Left lung (tissue), 10 donors: Measurements from ENCODE around the gene FAM153A. TPM values are rescaled to one million over a fixed set of nuclear protein-coding genes. Genes with fewer than 3 reads are reported as not detected.
A peak's percentile ranks its signal among the peaks of the same experiment; 100 is the strongest.
"Not testable (repeated sequence)": the region's sequence is repeated elsewhere in the genome, so short reads cannot be mapped to it uniquely, and the experiment has no call there.

Experiments used
- ATAC-seq: fragments of 200-7000 bp; cut with Tn5 transposase; one replicate; pipeline ENCODE4 v1.9.1; 2020; ENCODE audit warnings: moderate library complexity
- DNase-seq, 4 donors: peaks; one replicate each; pipeline ENCODE4 v3.0.0-alpha.2; 2013 to 2020
- H3K27ac ChIP-seq, 2 donors: fragments of 200-600 bp; sonication (generic) in 1 of 2; one replicate each; pipeline versions ENCODE4 v1.5.0 to v1.8.0; 2020 to 2021
- H3K27me3 ChIP-seq, 2 donors: fragments of 200-600 bp; sonication (generic) in 1 of 2; one replicate each; pipeline versions ENCODE4 v1.5.0 to v1.8.0; 2020 to 2021
- H3K36me3 ChIP-seq, 2 donors: fragments of 200-600 bp; sonication (generic) in 1 of 2; one replicate each; pipeline versions ENCODE4 v1.5.0 to v1.8.0; 2020 to 2021
- H3K4me1 ChIP-seq, 2 donors: fragments of 200-600 bp; one replicate each; pipeline ENCODE4 v1.8.0; 2021
- H3K4me3 ChIP-seq, 2 donors: fragments of 200-600 bp; sonication (generic) in 1 of 2; one replicate each; pipeline versions ENCODE4 v1.5.0 to v1.8.0; 2020 to 2021; ENCODE audit warnings: mild to moderate bottlenecking in 1 of 2
- H3K9me3 ChIP-seq, 2 donors: fragments of 200-600 bp; sonication (generic) in 1 of 2; one replicate each; pipeline versions ENCODE4 v1.5.0 to v1.8.0; 2020 to 2021
- intact Hi-C, 2 donors: fragments of 100-400 bp; cut with DNase I; formaldehyde crosslinking; loops; one replicate each; pipeline versions ENCODE4 v1.11.2 to v1.14.2; 2022
- polyA plus RNA-seq, 6 donors: library from polyadenylated mRNA; unstranded; fragments of 120-200 nt; gene quantifications; one replicate each; pipeline ENCODE4 v1.2.1, GENCODE V29; 2013; ENCODE audit not compliant: insufficient read length in 6 of 6
- total RNA-seq, 2 donors: library from RNA; stranded (reverse); fragmentation: NEBNext Ultra II Directional; extraction: Animal tissue kit (Norgen Biotek cat#: 25700); gene quantifications; one replicate each; pipeline ENCODE4 v1.2.1, GENCODE V29; 2021
- donor health status: DM: no; HTN: yes; CAD: no.
- donor health status: DM: no; HTN: no; CAD: no.

The FAM153A gene
- total and polyA plus RNA-seq, 8 donors: 0.25 to 3.7 (median 0.35) TPM; not detected in 1

GRCh38 chr5:177798237-177798840 is 15.6 kb upstream of the FAM153A start:
- intact Hi-C loops, H3K9me3 ChIP-seq, H3K36me3 ChIP-seq, ATAC-seq, H3K27me3 ChIP-seq, H3K4me1 ChIP-seq, H3K27ac ChIP-seq, H3K4me3 ChIP-seq: not testable (repeated sequence)
- peak in 1 of 4 donors; percentile 73 for DNase-seq

- ATAC-seq: not testable (repeated sequence)
- DNase-seq: peak in 1 of 4 donors; percentile 58
Observed at GRCh38 chr5:177793272-177793671, 10.6 kb upstream of the FAM153A start.

GRCh38 chr5:177791649-177792048 is 8.9 kb upstream of the FAM153A start:
- H3K4me1 ChIP-seq, H3K27ac ChIP-seq, DNase-seq, H3K27me3 ChIP-seq, intact Hi-C loops, H3K36me3 ChIP-seq, H3K9me3 ChIP-seq, ATAC-seq, H3K4me3 ChIP-seq: not testable (repeated sequence)

More at GRCh38 chr5:177793272-177793671, 10.6 kb upstream of the FAM153A start:
- intact Hi-C loops, H3K4me3 ChIP-seq, H3K27me3 ChIP-seq, H3K4me1 ChIP-seq, H3K9me3 ChIP-seq, H3K27ac ChIP-seq, H3K36me3 ChIP-seq: not testable (repeated sequence)

- H3K27ac ChIP-seq, H3K36me3 ChIP-seq, H3K4me3 ChIP-seq, DNase-seq, H3K27me3 ChIP-seq, H3K4me1 ChIP-seq, ATAC-seq, H3K9me3 ChIP-seq, intact Hi-C loops: not testable (repeated sequence)
Observed at GRCh38 chr5:177782169-177782568, 530 bp downstream of the FAM153A start.

- H3K36me3 ChIP-seq, H3K4me1 ChIP-seq, H3K4me3 ChIP-seq, ATAC-seq, H3K27ac ChIP-seq, intact Hi-C loops, H3K9me3 ChIP-seq, H3K27me3 ChIP-seq, DNase-seq: not testable (repeated sequence)
Observed at GRCh38 chr5:177771206-177771605, 11.5 kb downstream of the FAM153A start.

- ATAC-seq, H3K4me3 ChIP-seq, intact Hi-C loops, H3K4me1 ChIP-seq, H3K9me3 ChIP-seq, H3K36me3 ChIP-seq, H3K27ac ChIP-seq, H3K27me3 ChIP-seq, DNase-seq: not testable (repeated sequence)
Observed at GRCh38 chr5:177770646-177771045, 12.1 kb downstream of the FAM153A start.

- H3K27ac ChIP-seq, H3K27me3 ChIP-seq, H3K4me1 ChIP-seq, intact Hi-C loops, H3K4me3 ChIP-seq, H3K36me3 ChIP-seq, H3K9me3 ChIP-seq: not testable (repeated sequence)
- DNase-seq: peak in 1 of 4 donors; percentile 31
- peak; percentile 63 for ATAC-seq
Observed at GRCh38 chr5:177763737-177764508, 18.8 kb downstream of the FAM153A start.

GRCh38 chr5:177760954-177761353 is 21.7 kb downstream of the FAM153A start:
- H3K4me3 ChIP-seq, H3K4me1 ChIP-seq, H3K27ac ChIP-seq, H3K9me3 ChIP-seq, DNase-seq, H3K27me3 ChIP-seq, ATAC-seq, intact Hi-C loops, H3K36me3 ChIP-seq: not testable (repeated sequence)

- intact Hi-C loops, H3K27me3 ChIP-seq, H3K4me3 ChIP-seq, DNase-seq, H3K4me1 ChIP-seq, H3K9me3 ChIP-seq, H3K36me3 ChIP-seq, H3K27ac ChIP-seq: not testable (repeated sequence)
- peak; percentile 42 for ATAC-seq
Observed at GRCh38 chr5:177747354-177747753, 35.3 kb downstream of the FAM153A start.

- H3K36me3 ChIP-seq, H3K4me3 ChIP-seq, H3K27ac ChIP-seq, ATAC-seq, H3K9me3 ChIP-seq, intact Hi-C loops, H3K27me3 ChIP-seq, H3K4me1 ChIP-seq, DNase-seq: not testable (repeated sequence)
Observed at GRCh38 chr5:177724858-177725257, 57.8 kb downstream of the FAM153A start.

GRCh38 chr5:177723831-177724485 is 58.7 kb downstream of the FAM153A start:
- H3K27ac ChIP-seq, H3K27me3 ChIP-seq, ATAC-seq, H3K4me1 ChIP-seq, H3K36me3 ChIP-seq, H3K9me3 ChIP-seq, DNase-seq, intact Hi-C loops, H3K4me3 ChIP-seq: not testable (repeated sequence)

GRCh38 chr5:177722829-177723228 is 59.9 kb downstream of the FAM153A start:
- H3K27me3 ChIP-seq, H3K36me3 ChIP-seq, H3K4me1 ChIP-seq, ATAC-seq, intact Hi-C loops, DNase-seq, H3K9me3 ChIP-seq, H3K4me3 ChIP-seq, H3K27ac ChIP-seq: not testable (repeated sequence)

GRCh38 chr5:177719989-177720388 is 62.7 kb downstream of the FAM153A start:
- intact Hi-C loops, H3K36me3 ChIP-seq, DNase-seq, H3K4me1 ChIP-seq, H3K4me3 ChIP-seq, H3K9me3 ChIP-seq, H3K27me3 ChIP-seq, H3K27ac ChIP-seq: not testable (repeated sequence)
- peak; percentile 69 for ATAC-seq
